ENCODE measurements around the gene HDAC4.

Gene HDAC4

DNA sequence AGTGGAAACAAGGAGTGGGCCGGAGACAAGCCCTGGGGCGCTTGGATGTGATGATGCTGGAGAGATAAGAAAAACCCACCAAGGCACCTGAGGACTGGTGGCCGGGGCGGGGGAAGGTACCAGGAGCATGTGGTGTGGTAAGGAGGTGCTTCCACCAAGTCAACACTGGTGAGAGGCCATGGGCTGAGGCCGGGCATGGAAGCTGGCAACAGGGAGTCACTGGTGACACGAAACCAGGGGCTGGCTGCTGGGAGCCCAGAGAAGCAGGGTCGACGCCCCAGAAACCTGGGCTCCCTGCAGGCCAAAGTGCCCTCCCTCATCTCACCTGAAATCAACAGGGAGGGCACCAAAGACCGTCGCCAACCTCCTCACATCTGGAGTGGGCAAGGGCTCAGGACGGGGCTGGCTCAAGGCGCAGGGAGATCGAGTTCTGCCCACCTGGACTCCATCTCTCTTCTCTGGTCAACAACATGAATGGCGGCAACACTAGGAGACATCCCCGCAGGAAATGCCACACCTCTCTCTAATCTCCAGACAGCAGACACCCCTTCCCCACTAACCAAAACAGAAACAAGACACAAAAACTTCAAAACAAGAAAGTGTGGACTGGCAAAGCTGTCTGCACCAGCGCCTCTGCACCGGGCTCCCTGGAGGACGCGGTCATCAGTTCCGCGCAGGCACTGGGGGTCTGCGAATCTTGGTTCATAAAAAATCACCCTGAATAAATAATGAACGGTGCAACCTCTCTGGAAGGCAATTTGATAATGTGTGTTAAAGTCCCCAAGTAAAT lies 185.5 kb downstream of the HDAC4 start:
- Histone ChIP-seq H3K27ac (ENCODE audit: extremely low read depth, low read depth, low read length) (no peak overlapping the region), H3K4me3 (ENCODE audit: low read depth, low read length) (no peak overlapping the region), H3K4me1 (ENCODE audit: control insufficient read depth, insufficient read depth, low read length) (peaks cover 5% of the 10 kb centered on the region; the same call in 1 of the 2 replicates), H3K9me3 (ENCODE audit: control insufficient read depth, insufficient read depth, low read depth, low read length) (no peaks in the 10 kb centered on the region), H3K36me3 (ENCODE audit: control insufficient read depth in 2 of 2, insufficient read depth in 1 of 2, low read length in 2 of 2) (no peaks in the 10 kb centered on the region)
- no peak for TF ChIP-seq ZNF677 (tag by site-specific recombination; IDR thresholded peaks at IDR 0.05)
- TF ChIP-seq, protein P1, sequence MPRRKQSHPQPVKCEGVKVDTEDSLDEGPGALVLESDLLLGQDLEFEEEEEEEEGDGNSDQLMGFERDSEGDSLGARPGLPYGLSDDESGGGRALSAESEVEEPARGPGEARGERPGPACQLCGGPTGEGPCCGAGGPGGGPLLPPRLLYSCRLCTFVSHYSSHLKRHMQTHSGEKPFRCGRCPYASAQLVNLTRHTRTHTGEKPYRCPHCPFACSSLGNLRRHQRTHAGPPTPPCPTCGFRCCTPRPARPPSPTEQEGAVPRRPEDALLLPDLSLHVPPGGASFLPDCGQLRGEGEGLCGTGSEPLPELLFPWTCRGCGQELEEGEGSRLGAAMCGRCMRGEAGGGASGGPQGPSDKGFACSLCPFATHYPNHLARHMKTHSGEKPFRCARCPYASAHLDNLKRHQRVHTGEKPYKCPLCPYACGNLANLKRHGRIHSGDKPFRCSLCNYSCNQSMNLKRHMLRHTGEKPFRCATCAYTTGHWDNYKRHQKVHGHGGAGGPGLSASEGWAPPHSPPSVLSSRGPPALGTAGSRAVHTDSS (tag by site-specific recombination; IDR thresholded peaks at IDR 0.05), result no peak
- TF ChIP-seq, protein P2, sequence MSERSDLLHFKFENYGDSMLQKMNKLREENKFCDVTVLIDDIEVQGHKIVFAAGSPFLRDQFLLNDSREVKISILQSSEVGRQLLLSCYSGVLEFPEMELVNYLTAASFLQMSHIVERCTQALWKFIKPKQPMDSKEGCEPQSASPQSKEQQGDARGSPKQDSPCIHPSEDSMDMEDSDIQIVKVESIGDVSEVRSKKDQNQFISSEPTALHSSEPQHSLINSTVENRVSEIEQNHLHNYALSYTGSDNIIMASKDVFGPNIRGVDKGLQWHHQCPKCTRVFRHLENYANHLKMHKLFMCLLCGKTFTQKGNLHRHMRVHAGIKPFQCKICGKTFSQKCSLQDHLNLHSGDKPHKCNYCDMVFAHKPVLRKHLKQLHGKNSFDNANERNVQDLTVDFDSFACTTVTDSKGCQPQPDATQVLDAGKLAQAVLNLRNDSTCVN (tag by site-specific recombination; optimal IDR thresholded peaks at IDR 0.05), result no peak
- TF ChIP-seq ZNF549 (tag by site-specific recombination; IDR thresholded peaks at IDR 0.05), result no peak
- no peak for TF ChIP-seq PRDM1 (tag by site-specific recombination; IDR thresholded peaks at IDR 0.05)
- no peak for TF ChIP-seq GLI4 (tag by site-specific recombination; IDR thresholded peaks at IDR 0.05)
- no peak for TF ChIP-seq ZNF510 (tag by site-specific recombination; IDR thresholded peaks at IDR 0.05; ENCODE audit: insufficient replicate concordance)
- TF ChIP-seq, protein P3, sequence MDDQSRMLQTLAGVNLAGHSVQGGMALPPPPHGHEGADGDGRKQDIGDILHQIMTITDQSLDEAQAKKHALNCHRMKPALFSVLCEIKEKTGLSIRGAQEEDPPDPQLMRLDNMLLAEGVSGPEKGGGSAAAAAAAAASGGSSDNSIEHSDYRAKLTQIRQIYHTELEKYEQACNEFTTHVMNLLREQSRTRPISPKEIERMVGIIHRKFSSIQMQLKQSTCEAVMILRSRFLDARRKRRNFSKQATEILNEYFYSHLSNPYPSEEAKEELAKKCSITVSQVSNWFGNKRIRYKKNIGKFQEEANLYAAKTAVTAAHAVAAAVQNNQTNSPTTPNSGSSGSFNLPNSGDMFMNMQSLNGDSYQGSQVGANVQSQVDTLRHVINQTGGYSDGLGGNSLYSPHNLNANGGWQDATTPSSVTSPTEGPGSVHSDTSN (CRISPR knock-in tag; IDR thresholded peaks at IDR 0.05), result no peak
- no peak for TF ChIP-seq ZNF175 (tag by site-specific recombination; IDR thresholded peaks at IDR 0.05)
- no peak for TF ChIP-seq YY1 (tag by site-specific recombination; IDR thresholded peaks at IDR 0.05)
- TF ChIP-seq ZNF138 (tag by site-specific recombination; IDR thresholded peaks at IDR 0.05; ENCODE audit: borderline replicate concordance), result no peak
- TF ChIP-seq ZNF426 (tag by site-specific recombination; IDR thresholded peaks at IDR 0.05), result no peak
- no peak for TF ChIP-seq ZNF202 (tag by site-specific recombination; IDR thresholded peaks at IDR 0.05; ENCODE audit: borderline replicate concordance)
- TF ChIP-seq ZNF366 (tag by site-specific recombination; conservative IDR thresholded peaks at IDR 0.05), result no peak
- TF ChIP-seq, protein P4, sequence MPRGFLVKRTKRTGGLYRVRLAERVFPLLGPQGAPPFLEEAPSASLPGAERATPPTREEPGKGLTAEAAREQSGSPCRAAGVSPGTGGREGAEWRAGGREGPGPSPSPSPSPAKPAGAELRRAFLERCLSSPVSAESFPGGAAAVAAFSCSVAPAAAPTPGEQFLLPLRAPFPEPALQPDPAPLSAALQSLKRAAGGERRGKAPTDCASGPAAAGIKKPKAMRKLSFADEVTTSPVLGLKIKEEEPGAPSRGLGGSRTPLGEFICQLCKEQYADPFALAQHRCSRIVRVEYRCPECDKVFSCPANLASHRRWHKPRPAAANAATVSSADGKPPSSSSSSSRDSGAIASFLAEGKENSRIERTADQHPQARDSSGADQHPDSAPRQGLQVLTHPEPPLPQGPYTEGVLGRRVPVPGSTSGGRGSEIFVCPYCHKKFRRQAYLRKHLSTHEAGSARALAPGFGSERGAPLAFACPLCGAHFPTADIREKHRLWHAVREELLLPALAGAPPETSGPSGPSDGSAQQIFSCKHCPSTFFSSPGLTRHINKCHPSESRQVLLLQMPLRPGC (tag by site-specific recombination; IDR thresholded peaks at IDR 0.05), result no peak
- no peak for TF ChIP-seq ZNF530 (tag by site-specific recombination; IDR thresholded peaks at IDR 0.05; ENCODE audit: low read depth)
- no peak for TF ChIP-seq ZNF776 (tag by site-specific recombination; IDR thresholded peaks at IDR 0.05; ENCODE audit: borderline replicate concordance)
- TF ChIP-seq, protein P5, sequence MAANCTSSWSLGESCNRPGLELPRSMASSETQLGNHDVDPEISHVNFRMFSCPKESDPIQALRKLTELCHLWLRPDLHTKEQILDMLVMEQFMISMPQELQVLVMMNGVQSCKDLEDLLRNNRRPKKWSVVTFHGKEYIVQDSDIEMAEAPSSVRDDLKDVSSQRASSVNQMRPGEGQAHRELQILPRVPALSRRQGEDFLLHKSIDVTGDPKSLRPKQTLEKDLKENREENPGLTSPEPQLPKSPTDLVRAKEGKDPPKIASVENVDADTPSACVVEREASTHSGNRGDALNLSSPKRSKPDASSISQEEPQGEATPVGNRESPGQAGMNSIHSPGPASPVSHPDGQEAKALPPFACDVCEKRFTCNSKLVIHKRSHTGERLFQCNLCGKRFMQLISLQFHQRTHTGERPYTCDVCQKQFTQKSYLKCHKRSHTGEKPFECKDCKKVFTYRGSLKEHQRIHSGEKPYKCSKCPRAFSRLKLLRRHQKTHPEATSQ (tag by site-specific recombination; IDR thresholded peaks at IDR 0.05), result no peak
- TF ChIP-seq ZNF792 (tag by site-specific recombination; IDR thresholded peaks at IDR 0.05), result no peak
- POLR2A ChIA-PET, result no interaction called here
- CTCF ChIA-PET, result no interaction called here
